SK-N-MC (cell line): ENCODE data around the gene DBP.

ENCODE experiments used
- DNase-seq: peaks from one replicate; pipeline ENCODE4 v3.0.0-alpha.2; 2011; ENCODE audit warnings: low read depth, low spot score
- H3K27ac ChIP-seq: fragments of 200-600 bp; sonication (generic); 2 replicates; pipeline ENCODE4 v1.5.1; 2016; ENCODE audit warnings: mixed run types
- H3K36me3 ChIP-seq: fragments of 200-600 bp; sonication (generic); 2 replicates; pipeline ENCODE4 v1.6.1; 2017; ENCODE audit warnings: antibody characterized with exemption, low read length, mixed read lengths; ENCODE audit not compliant: insufficient read depth
- H3K4me3 ChIP-seq: fragments of 200-600 bp; sonication (generic); 2 replicates; pipeline ENCODE4 v1.5.1; 2016
- H3K9ac ChIP-seq: fragments of 200-600 bp; sonication (generic); 2 replicates; pipeline ENCODE4 v1.8.0; 2017; ENCODE audit warnings: mixed run types, mixed read lengths; ENCODE audit not compliant: insufficient read length
- H3K9me3 ChIP-seq: fragments of 200-600 bp; sonication (generic); 2 replicates; pipeline ENCODE4 v1.6.1; 2017; ENCODE audit warnings: low read depth, mild to moderate bottlenecking, antibody characterized with exemption, low read length, moderate library complexity, mixed read lengths
- EZH2 ChIP-seq: fragments of 200-600 bp; sonication (generic); IDR thresholded peaks from one replicate; pipeline ENCODE4 v1.6.1; 2017; ENCODE audit warnings: antibody characterized with exemption
- FOXP2 ChIP-seq: optimal IDR thresholded peaks from 2 replicates; pipeline ENCODE3; 2011; ENCODE audit warnings: mild to moderate bottlenecking, moderate library complexity; ENCODE audit not compliant: insufficient read depth; ENCODE audit errors: extremely low read length, control extremely low read depth
- POLR2AphosphoS5 ChIP-seq: IDR thresholded peaks from 2 replicates; pipeline ENCODE4 v1.6.1; 2012; ENCODE audit warnings: mild to moderate bottlenecking, low read depth, low read length, borderline replicate concordance

Gene DBP

DNA sequence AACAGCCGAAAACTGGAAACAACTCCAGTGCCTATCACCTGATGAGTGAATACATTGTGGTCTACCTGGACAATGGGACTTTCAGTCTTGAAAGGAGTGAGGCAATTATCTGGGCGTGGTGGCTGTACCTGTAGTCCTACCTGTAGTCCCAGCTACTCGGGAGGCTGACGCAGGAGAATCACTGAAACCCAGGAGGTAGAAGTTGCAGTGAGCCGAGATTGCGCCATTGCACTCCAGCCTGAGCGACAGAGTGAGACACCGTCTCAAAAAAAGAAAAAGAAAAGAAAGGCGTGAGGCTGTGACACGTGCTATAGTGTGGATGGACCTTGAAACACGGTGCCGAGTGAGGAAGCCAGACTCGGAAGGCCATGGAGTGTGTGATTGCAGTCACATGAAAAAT is 39.7 kb upstream of the DBP start:
- H3K4me3 ChIP-seq = no peak overlapping the region
- no peak overlapping the region for H3K9ac ChIP-seq
- no peaks in the 10 kb centered on the region for H3K36me3 ChIP-seq
- DNase-seq = no peak
- H3K9me3 ChIP-seq = no peaks in the 10 kb centered on the region
- TF ChIP-seq POLR2AphosphoS5 (no peak), EZH2 (no peak), FOXP2 (no peak)
- H3K27ac ChIP-seq = no peak overlapping the region

DNA sequence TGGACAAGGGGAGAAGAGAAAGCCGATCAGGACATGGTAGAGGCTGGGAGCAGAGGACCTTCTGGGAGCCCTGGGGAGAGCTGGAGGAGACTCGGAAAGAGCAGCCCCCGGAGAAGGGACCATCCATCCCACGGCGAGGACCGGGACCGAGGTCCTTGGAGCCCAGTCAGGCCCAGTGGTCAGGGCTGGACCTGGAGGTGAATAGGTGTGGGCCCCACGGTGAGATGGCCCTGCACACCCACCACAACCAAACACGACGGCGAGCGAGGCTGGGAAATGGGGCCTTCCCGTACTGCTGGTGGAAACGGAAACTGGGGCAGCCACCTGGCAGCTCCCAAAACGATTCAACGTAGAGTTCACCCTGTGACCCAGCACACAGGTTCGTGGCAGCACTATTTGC is 39.3 kb upstream of the DBP start:
- Histone ChIP-seq H3K4me3 (no peak overlapping the region), H3K9me3 (no peaks in the 10 kb centered on the region), H3K27ac (no peak overlapping the region), H3K36me3 (no peaks in the 10 kb centered on the region), H3K9ac (no peak overlapping the region)
- DNase-seq = no peak
- no peak for TF ChIP-seq FOXP2
- no peak for TF ChIP-seq EZH2
- no peak for TF ChIP-seq POLR2AphosphoS5

- peak; percentile 62 for DNase-seq
- no peak overlapping the region for H3K9ac ChIP-seq
- H3K9me3 ChIP-seq = no peaks in the 10 kb centered on the region
- TF ChIP-seq EZH2 (no peak), FOXP2 (no peak), POLR2AphosphoS5 (no peak)
- H3K27ac ChIP-seq = no peak overlapping the region
- H3K4me3 ChIP-seq = no peak overlapping the region
- H3K36me3 ChIP-seq = no peaks in the 10 kb centered on the region
Measured at GRCh38 chr19:48674921-48675824, 38.0 kb upstream of the DBP start.

- Histone ChIP-seq H3K9ac (no peak overlapping the region), H3K36me3 (no peaks in the 10 kb centered on the region), H3K4me3 (no peak overlapping the region), H3K9me3 (no peaks in the 10 kb centered on the region), H3K27ac (no peak overlapping the region)
- DNase-seq = no peak
- TF ChIP-seq EZH2 = no peak
- no peak for TF ChIP-seq POLR2AphosphoS5
- no peak for TF ChIP-seq FOXP2
Measured at GRCh38 chr19:48674216-48674809, 37.1 kb upstream of the DBP start.

- H3K9ac ChIP-seq = no peak overlapping the region
- no peak for DNase-seq
- no peaks in the 10 kb centered on the region for H3K36me3 ChIP-seq
- TF ChIP-seq FOXP2 (no peak), EZH2 (no peak), POLR2AphosphoS5 (no peak)
- no peak overlapping the region for H3K27ac ChIP-seq
- no peaks in the 10 kb centered on the region for H3K9me3 ChIP-seq
- H3K4me3 ChIP-seq = no peak overlapping the region
Measured at GRCh38 chr19:48673436-48674100, 36.4 kb upstream of the DBP start.

DNA sequence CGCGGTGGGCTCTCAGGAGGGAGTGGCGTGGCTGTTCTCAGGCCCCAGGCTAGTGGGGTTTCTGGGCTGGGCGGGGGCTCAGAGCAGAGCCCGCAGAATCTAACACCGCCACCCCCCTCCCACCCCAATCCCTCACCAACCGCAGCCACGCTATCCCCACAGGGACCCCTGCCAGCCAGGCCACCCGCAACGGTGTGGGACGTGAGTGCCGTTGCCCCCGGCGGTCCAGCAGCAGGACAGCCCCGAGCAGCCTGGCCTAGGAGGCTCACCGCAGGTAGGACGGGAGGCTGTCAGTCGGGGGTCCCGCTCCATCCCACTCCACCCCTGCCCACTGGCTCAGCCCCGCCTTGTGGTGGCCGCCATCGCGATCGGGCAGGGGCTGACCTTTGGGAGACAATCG is 35.8 kb upstream of the DBP start, which contains the start of gene NTN5:
Gene NTN5 (minus strand): TSS at position 24 of the 400 bp plus-strand sequence. CDS start 2,031 bp downstream, outside the sequence.
- Histone ChIP-seq H3K27ac (no peak within 1 kb of the TSS), H3K9ac (no peak within 1 kb of the TSS), H3K4me3 (no peak within 1 kb of the TSS), H3K36me3 (no peaks in the 10 kb centered on the region), H3K9me3 (no peaks in the 10 kb centered on the region)
- no peak for DNase-seq
- TF ChIP-seq POLR2AphosphoS5 (no peak), EZH2 (no peak), FOXP2 (no peak)

GRCh38 chr19:48671446-48671995 is 34.3 kb upstream of the DBP start:
- no peak for TF ChIP-seq EZH2
- no peak for TF ChIP-seq FOXP2
- TF ChIP-seq POLR2AphosphoS5 = no peak
- Histone ChIP-seq H3K9ac (no peak overlapping the region), H3K9me3 (no peaks in the 10 kb centered on the region), H3K27ac (no peak overlapping the region), H3K36me3 (no peaks in the 10 kb centered on the region), H3K4me3 (no peak overlapping the region)
- DNase-seq = no peak

GRCh38 chr19:48670699-48671445 is 33.7 kb upstream of the DBP start:
- Histone ChIP-seq H3K27ac (no peak overlapping the region), H3K4me3 (no peak overlapping the region), H3K9ac (no peak overlapping the region), H3K9me3 (no peaks in the 10 kb centered on the region), H3K36me3 (no peaks in the 10 kb centered on the region)
- TF ChIP-seq FOXP2 (no peak), EZH2 (no peak), POLR2AphosphoS5 (no peak)
- no peak for DNase-seq
